ENCODE results near the gene IGF2. TPM values are rescaled to one million over a fixed set of nuclear protein-coding genes. Genes with fewer than 3 reads are reported as not detected.

The IGF2 gene
- total RNA-seq, 4 donors from 2014 or later: 9.9 to 26.6 (median 18.1) TPM

GRCh38 chr11:2169005-2169378 lies 29.8 kb upstream of the IGF2 start:
- Histone ChIP-seq H3K36me3 (no peaks in the 10 kb centered on the region), H3K9me3 (no peaks in the 10 kb centered on the region), H3K27me3 (no peaks in the 10 kb centered on the region), H3K27ac (no peak overlapping the region), H3K4me1 (peaks cover 7% of the 10 kb centered on the region in 2 donors), H3K4me3 (replicated peaks in 1 of 3) (no peak overlapping the region)
- TF ChIP-seq, protein P1, sequence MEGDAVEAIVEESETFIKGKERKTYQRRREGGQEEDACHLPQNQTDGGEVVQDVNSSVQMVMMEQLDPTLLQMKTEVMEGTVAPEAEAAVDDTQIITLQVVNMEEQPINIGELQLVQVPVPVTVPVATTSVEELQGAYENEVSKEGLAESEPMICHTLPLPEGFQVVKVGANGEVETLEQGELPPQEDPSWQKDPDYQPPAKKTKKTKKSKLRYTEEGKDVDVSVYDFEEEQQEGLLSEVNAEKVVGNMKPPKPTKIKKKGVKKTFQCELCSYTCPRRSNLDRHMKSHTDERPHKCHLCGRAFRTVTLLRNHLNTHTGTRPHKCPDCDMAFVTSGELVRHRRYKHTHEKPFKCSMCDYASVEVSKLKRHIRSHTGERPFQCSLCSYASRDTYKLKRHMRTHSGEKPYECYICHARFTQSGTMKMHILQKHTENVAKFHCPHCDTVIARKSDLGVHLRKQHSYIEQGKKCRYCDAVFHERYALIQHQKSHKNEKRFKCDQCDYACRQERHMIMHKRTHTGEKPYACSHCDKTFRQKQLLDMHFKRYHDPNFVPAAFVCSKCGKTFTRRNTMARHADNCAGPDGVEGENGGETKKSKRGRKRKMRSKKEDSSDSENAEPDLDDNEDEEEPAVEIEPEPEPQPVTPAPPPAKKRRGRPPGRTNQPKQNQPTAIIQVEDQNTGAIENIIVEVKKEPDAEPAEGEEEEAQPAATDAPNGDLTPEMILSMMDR (IDR thresholded peaks at IDR 0.05): no peak
- TF ChIP-seq POLR2A (IDR thresholded peaks at IDR 0.05): no peak
- 13% methylated on average over 1 of the region's 10 CpGs; no CpG with 5 or more reads in 1 of the 2 donors for WGBS, 2 donors
- intact Hi-C loops (cut with DNase I): no loop called here
- DNase-seq: no peak

GRCh38 chr11:2168286-2169004 lies 29.3 kb upstream of the IGF2 start:
- no peaks in the 10 kb centered on the region for H3K27me3 ChIP-seq
- no peaks in the 10 kb centered on the region for H3K9me3 ChIP-seq
- no peak overlapping the region for H3K4me3 ChIP-seq (replicated peaks in 1 of 3)
- no peak overlapping the region for H3K27ac ChIP-seq
- WGBS, 2 donors: 83 to 84% methylated on average over 16 to 33 of the region's 33 CpGs
- intact Hi-C loops (cut with DNase I): no loop called here
- no peaks in the 10 kb centered on the region for H3K36me3 ChIP-seq
- TF ChIP-seq, protein P1 (IDR thresholded peaks at IDR 0.05): no peak
- no peak for TF ChIP-seq POLR2A (IDR thresholded peaks at IDR 0.05)
- H3K4me1 ChIP-seq: peaks cover 7% of the 10 kb centered on the region in 2 donors
- no peak for DNase-seq

DNA sequence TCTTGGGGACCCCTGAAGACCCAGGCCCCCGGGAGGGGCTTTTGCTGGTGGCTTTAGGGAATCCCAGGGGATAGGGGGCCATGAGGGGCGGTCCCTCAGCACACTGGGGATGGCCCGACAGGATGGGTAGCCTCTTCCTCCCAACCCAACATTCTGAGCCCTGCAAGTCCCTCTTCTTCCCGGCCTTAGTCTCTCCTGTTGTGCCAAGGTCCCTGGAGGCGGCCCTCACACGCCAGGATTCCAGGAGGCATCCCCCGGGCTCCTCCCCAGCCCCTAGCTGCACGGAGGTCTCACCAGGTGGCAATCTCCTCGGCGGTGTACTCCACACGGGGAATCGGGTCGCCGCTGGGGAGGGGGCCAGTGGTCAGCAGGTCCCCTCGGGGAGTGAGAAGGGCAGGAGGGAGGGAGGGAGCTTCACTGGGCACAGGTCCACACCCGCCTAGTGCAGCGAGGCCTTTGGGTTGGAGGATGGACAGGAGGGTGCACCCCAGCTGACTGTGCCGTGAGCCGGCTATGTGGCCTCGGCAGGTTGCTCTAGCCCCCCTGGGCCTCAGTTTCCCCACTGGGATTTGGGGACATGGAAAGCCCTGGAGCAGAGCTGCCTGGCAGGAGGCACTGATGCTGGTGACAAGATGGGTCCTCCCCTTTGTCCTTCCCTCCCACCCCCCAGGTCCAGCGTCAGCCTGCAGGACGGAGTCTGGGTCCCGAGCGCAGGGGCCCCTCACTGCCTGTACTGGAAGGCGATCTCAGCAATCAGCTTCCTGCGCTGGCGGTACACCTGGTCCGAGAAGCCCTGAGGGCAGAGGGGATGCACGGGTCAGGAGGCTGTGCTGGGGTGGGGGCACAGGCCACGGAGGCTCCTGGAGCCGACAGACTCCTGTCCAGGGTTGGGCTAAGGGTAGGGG lies 28.2 kb upstream of the IGF2 start:
- Histone ChIP-seq H3K27ac (no peak overlapping the region), H3K4me3 (replicated peaks in 1 of 3) (no peak overlapping the region), H3K9me3 (no peaks in the 10 kb centered on the region), H3K27me3 (no peaks in the 10 kb centered on the region), H3K4me1 (peaks cover 7% of the 10 kb centered on the region in 2 donors), H3K36me3 (no peaks in the 10 kb centered on the region)
- TF ChIP-seq, protein P1 (IDR thresholded peaks at IDR 0.05): no peak
- TF ChIP-seq POLR2A (IDR thresholded peaks at IDR 0.05): no peak
- no peak for DNase-seq
- 75 to 85% methylated on average over 21 to 30 of the region's 31 CpGs for WGBS, 2 donors
- intact Hi-C loops (cut with DNase I): no loop called here

- Histone ChIP-seq H3K9me3 (no peaks in the 10 kb centered on the region), H3K27ac (no peak overlapping the region), H3K36me3 (no peaks in the 10 kb centered on the region), H3K4me1 (peaks cover 7% of the 10 kb centered on the region in 2 donors), H3K4me3 (replicated peaks in 1 of 3) (peak overlapping the region in 1 of 3 donors; percentile 8), H3K27me3 (no peaks in the 10 kb centered on the region)
- intact Hi-C loops (cut with DNase I): no loop called here
- WGBS, 2 donors: 0 to 10% methylated on average over 6 to 20 of the region's 70 CpGs
- DNase-seq: peak; percentile 52 to 72
- no peak for TF ChIP-seq POLR2A (IDR thresholded peaks at IDR 0.05)
- TF ChIP-seq, protein P1 (IDR thresholded peaks at IDR 0.05): peak in 4 of 6 experiments; percentile 17 to 66 (median 42)
These were observed 27.1 kb upstream of the IGF2 start for GRCh38 chr11:2166091-2166851.

Measured in thyroid gland (tissue), 4 donors.